K562 treated with DMSO at 1 percent for 12 hours (cell line): ENCODE measurements around the gene TBC1D3E. TPM values are rescaled to one million over a fixed set of nuclear protein-coding genes. Genes with fewer than 3 reads are reported as not detected.

Source experiments
- total RNA-seq: library from RNA; unstranded; fragments of 300-600 nt; gene quantifications from 2 replicates; pipeline ENCODE4 v1.2.3, GENCODE V29; 2022; ENCODE audit not compliant: insufficient read depth

The TBC1D3E gene
- not detected in 2 replicates for total RNA-seq

GRCh38 chr17:38127651-38128050, at the start of gene TBC1D3E:
Gene TBC1D3E (plus strand): TSS chr17:38127951. CDS start chr17:38129496, 1,545 bp downstream.

Other genes with a start within 250 kb of the TBC1D3E start
- not detected in 2 replicates for gene TBC1D3K, start 203.5 kb upstream of the TBC1D3E start, total RNA-seq
- gene TBC1D3L, start 138.9 kb upstream of the TBC1D3E start, total RNA-seq: 1.8 and 2.6 TPM in 2 replicates
- 0.48 and 0.97 TPM in 2 replicates for gene TBC1D3D, start 124.0 kb upstream of the TBC1D3E start, total RNA-seq
- gene TBC1D3C, start 59.3 kb upstream of the TBC1D3E start, total RNA-seq: not detected in 2 replicates
- gene TBC1D3, start 64.6 kb downstream of the TBC1D3E start, total RNA-seq: 2.6 and 3.6 TPM in 2 replicates
- gene MRPL45, start 169.2 kb downstream of the TBC1D3E start, total RNA-seq: 51.5 and 67.5 TPM in 2 replicates
- gene GPR179, start 216.0 kb downstream of the TBC1D3E start, total RNA-seq: not detected in 2 replicates
- 3.8 and 32.6 TPM in 2 replicates for gene SOCS7, start 223.9 kb downstream of the TBC1D3E start, total RNA-seq